Fibroblast of lung (primary cell): ENCODE data around the gene ZNF384.

ENCODE experiments used
- EZH2 ChIP-seq: IDR thresholded peaks from 2 replicates; pipeline ENCODE4 v1.5.1; 2012; ENCODE audit warnings: low read length, control low read depth, mild to moderate bottlenecking; ENCODE audit errors: missing control alignments
- TF ChIP-seq, protein P1 (sequence below), 2 donors: IDR thresholded peaks in 1 of 2; conservative IDR thresholded peaks in 1 of 2; 1 replicate in 1 of 2; 2 replicates in 1 of 2; pipeline ENCODE4 v1.5.1; 2011 to 2012; ENCODE audit warnings: low read length in 2 of 2, control low read depth in 1 of 2, inconsistent platforms in 1 of 2, low read depth in 1 of 2, mild to moderate bottlenecking in 1 of 2

DNA sequence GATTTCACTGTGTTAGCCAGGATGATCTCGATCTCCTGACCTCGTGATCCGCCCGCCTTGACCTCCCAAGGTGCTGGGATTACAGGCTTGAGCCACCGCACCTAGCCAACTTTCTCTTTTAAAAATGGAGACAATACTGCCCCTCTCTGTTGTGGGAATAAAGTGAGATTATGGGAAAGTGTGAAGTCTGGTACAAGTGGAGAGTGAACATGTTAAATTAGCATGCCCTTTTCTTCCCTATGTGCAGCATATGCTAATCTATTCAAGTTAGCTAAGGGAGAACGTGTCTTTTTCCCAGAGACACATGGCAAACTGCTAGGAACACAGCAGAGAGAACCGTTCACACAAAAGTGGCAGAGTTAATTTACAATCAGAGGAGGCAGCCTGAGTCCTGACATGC lies 36.2 kb upstream of the ZNF384 start:
- TF ChIP-seq, protein P1, sequence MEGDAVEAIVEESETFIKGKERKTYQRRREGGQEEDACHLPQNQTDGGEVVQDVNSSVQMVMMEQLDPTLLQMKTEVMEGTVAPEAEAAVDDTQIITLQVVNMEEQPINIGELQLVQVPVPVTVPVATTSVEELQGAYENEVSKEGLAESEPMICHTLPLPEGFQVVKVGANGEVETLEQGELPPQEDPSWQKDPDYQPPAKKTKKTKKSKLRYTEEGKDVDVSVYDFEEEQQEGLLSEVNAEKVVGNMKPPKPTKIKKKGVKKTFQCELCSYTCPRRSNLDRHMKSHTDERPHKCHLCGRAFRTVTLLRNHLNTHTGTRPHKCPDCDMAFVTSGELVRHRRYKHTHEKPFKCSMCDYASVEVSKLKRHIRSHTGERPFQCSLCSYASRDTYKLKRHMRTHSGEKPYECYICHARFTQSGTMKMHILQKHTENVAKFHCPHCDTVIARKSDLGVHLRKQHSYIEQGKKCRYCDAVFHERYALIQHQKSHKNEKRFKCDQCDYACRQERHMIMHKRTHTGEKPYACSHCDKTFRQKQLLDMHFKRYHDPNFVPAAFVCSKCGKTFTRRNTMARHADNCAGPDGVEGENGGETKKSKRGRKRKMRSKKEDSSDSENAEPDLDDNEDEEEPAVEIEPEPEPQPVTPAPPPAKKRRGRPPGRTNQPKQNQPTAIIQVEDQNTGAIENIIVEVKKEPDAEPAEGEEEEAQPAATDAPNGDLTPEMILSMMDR (conservative IDR thresholded peaks at IDR 0.05 in 1 of 2, IDR thresholded peaks at IDR 0.05 in 1 of 2; ENCODE audit: low read depth in 1 of 2, low read length in 2 of 2): no peak
- no peak for TF ChIP-seq EZH2
